Hematopoietic multipotent progenitor cell (in vitro differentiated cells): ENCODE results near the gene RBM12. TPM values are rescaled to one million over a fixed set of nuclear protein-coding genes. Genes with fewer than 3 reads are reported as not detected.

Experiments used
- DNase-seq, 3 donors: peaks; one replicate each; pipeline ENCODE4 v3.0.0-alpha.2; 2011 to 2015; ENCODE audit warnings: low read depth in 2 of 3, low spot score in 2 of 3
- total RNA-seq: library from RNA; depleted of rRNA; stranded (reverse); fragments of >200 nt; gene quantifications from one replicate; pipeline ENCODE4 v1.2.3, GENCODE V29; 2012

The RBM12 gene
- total RNA-seq, 1 donor: 85.9 TPM

DNA sequence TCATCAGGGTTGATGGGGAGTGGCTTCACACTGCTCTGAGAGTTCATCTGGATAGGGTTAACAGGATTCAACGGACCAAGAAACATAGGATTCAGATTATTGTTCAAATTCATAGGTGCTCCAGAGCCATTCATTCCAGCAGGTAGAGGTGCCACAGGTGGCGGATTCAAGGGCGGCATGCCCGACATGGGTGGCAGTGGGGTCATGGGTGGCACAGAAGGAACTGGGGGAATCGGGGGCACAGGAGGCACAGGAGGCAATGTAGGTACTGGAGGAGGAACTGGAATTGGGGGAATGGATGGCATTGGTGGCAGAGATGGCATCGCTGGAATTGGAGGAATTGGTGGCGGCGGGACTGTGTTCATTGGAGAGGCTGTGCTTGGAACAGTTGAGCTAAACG, 10.3 kb downstream of the RBM12 start:
- DNase-seq: no peak

DNA sequence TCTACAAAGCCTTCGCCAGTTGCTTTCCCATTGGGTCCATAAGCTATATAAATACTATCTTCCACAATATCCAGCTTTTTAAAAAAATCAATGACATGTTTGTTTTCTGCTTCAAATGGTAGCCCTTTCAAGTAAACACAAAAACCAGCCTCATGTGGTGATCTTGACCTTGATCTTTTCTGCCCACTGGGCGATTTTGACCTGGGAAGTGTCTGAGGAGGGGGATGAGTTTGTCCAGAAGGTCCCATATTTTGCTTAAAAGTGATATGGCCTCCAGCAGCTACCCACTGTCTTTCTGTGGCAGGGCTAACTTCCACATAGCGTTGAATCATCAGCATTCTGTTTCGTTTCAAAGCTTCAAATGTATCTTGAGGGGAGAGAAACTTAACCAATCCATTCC, 10.8 kb downstream of the RBM12 start:
- no peak for DNase-seq

DNA sequence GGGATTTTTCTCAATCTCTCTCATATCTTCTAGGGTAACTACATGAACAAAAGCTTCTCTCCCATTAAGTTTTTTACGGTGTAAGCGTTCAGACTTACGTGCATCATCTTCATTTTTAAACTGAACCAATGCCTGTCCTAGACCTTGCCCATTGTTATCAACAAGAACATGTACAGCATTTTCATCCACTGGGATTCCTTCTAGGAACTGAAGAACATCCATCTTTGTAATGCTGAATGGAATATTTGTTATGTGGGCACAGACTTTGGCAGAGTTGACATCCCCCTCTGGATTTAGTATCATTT, 11.3 kb downstream of the RBM12 start:
- no peak for DNase-seq

DNA sequence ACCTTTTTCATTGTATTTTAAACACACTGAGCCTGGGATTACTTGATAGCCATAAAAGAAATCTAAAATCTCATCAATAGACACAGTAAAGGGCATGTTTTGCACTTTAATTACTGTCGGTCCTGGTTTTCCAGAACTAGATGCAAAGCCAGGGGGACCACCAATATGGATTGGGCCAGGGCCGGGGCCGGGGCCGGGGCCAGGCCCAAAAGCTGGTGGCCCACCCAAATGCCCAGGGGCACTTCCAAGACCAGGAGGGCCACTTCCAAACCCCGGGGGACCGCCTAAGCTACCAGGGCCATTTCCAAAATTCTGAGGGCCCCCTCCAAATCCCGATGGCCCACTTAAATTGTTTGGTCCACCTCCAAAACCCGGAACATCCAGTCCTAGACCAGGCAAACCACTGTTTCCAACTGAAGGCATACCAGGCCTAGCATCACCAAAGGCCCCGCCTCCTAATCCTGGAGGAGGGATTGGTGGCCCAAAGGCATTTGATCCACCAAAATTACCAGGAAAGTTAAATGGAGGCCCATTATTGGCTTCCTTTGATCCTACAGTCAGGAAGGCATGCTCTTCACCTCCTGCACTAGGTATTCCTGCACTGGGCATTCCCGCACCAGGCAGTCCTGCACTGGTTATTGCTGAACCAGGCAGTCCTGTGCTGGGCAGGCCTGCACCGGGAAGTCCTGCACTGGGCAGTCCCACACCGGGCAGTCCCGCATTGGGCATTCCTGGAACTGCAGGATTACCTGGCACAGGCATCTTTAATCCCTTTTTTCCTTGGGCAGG, 11.9 kb downstream of the RBM12 start:
- no peak for DNase-seq

DNA sequence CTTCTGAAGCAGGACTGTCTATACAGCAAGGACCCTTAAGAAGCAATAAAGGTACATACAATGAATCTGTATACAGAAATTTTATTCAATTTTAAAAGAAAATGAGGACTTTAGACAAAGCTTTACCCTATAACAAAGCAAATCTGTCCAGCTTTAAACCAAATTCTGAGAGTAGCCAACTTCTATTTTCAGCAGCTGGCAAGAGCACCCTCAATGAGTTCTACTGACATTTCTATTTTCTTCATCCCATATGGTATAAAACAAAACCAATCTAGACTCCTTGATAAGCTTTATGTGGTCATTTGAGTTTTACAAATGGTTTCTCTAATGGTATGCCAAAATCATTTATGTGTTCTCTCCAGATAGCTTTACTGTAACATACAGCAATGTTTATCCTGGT, 12.7 kb downstream of the RBM12 start:
- no peak for DNase-seq

DNA sequence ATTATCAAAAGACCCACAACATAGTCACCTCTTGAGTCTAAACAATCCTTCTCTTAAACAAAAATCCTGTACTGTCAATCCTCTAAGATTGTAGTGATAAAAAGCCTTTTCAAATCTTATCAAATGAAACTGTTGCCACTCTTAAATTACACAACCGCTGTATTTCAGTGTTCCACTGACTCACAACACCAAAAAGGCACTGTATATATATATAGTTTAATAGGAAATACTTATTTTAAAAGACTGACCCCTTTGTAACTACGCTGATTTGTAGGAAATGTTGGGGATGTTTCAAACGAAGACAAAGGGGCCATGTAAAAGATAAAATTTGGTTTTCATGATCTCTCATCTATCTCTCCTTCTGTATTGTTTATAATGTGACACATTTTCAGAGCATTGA, 14.1 kb downstream of the RBM12 start:
- DNase-seq: no peak

DNA sequence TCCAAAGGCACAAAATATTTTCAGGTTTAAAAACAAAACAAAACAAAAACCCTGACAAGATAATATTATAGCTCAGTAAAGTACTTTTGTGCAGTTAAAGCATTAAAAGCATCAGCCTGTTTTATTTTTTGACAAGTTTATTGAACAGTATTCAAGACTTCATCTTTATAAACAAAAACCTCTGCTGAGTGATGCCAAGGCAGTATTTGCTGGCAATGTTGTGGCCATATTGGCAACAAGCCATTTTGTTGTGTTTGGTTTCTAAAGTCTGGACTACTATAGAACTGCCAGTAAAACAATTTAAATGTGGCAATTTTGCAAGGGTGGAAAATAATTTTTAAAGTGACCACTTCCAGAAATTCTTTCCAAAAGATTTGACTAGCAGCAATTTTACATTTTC, 15.9 kb downstream of the RBM12 start:
- DNase-seq: no peak

DNA sequence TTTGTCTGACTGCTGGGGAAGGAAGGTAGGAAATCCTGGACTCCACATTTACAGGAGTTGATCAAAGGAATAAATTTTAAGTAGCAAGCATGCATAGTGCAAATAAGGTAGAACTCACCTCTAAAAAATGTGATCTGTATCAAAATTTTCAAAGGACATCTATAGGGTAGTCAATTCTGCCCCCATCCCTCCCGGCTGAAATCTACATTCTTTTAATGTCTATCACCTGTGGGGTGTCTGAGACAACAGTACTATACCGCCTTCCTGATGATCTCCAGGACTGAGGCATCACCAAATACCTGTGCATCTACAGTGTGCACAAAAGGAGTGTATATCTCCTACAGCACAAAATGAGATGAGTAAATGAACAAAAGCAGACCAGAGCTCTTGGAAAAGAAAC, 19.9 kb downstream of the RBM12 start:
- no peak for DNase-seq

DNA sequence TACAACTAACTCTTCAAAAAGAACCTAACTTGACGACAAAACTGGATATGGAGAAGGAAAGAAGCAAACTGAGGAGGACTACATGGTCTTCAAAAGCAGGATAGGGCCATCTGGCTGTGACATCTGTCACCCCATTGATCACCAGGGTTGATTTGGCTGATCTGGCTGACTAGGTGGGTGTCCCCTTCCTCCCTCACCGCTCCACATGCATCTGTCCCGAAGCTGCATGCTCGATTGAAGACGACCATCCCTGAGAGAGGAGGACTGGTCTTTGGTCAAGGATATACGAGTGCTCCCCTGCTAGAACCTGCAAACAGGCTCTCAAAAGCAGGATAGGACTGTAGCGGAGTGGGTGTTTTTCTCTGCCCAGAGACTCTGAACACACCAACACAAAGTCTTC, 21.7 kb downstream of the RBM12 start:
- no peak for DNase-seq

DNA sequence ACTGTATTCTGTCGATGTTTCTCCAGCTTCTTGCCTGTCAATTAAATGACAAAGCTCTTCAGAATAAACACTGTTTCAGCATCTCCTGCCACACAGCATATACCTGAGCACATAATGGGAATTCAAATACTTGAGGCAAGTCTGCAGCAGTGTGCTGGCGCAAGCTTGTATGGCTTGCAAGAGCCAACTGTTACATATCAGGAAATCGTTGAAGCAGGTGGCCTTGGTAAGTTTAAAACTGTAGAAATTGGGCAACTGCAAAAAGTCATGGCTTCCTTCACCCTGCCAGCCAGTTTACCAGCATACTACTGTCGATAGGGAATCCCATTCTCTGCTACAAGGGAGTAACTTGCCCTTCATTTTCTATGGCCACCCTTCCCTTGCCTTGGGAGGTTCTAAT, 23.0 kb downstream of the RBM12 start:
- DNase-seq: no peak

DNA sequence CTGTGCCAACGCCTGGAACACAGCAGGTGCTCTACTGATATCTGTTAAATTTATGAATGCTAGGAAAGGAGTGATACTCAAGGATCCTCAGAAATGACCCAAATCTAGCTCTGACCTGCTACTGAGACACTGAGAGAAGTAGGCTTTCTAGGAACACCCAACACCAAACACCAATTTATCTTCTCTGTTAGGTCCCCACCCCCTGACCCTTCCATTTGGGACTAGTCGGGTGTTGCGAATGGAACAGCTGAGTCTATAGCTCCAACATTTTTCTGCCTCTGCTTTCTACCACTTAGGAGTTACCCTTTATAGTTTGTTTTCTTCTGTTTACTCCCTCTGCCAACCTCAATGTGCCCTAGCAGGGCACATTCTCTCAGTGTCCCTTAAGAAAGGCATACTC, 24.0 kb downstream of the RBM12 start:
- DNase-seq: no peak

DNA sequence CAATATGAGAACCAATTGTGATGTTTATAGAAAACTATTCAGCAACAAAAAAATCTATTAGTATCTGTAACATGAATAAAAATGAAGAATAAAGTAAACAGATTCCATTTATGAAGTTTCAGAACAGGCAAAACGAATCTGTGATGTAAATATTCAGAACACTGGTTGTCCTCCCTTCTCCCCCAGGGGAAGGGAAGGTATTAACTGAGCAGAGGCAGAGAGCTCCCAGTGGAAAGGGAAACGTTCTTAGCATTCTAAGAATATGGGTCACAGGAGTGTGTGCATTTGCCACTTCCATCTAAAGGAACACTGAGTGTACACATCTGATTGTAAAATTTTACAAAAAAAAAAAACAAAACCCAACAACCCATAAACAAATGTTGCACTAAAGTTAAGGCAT, 25.9 kb downstream of the RBM12 start:
- DNase-seq: no peak

DNA sequence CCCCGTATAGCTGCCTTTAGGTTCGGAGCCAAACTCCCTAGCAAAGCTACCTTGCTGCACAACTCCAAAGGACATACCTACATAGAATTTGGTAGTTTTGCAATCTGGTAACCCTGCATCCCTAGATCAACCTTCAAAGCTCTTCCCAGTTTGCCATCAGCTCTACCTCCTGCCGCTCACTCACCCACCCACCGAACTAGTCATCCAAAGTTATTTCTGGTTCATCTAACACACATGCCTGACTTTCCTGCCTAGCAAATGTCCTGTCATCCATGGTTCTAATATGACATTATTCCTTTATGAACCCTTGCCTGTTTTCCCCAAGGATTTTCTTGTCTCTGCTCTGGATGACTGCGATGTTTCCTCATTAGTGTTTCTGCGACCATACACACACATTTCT, 27.4 kb downstream of the RBM12 start:
- DNase-seq: no peak

DNA sequence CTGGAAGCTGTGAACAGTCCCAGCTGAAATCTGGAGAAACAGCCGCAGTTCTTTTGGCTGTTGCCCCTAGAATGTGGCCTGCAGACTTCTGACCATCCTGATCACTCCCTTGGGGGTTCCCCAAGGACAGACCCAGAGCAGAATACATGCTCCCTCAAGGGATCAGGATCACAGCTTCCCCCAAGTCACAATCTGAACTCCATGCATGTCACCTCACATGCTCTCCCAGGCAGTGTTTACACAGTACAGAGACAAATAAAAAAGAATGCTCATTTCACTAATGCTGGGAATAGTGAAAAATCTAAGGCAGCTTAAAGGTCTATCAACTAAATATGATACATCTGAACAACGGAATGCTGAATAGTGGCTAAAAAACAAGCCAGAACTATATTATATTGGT, 28.6 kb downstream of the RBM12 start:
- no peak for DNase-seq

DNA sequence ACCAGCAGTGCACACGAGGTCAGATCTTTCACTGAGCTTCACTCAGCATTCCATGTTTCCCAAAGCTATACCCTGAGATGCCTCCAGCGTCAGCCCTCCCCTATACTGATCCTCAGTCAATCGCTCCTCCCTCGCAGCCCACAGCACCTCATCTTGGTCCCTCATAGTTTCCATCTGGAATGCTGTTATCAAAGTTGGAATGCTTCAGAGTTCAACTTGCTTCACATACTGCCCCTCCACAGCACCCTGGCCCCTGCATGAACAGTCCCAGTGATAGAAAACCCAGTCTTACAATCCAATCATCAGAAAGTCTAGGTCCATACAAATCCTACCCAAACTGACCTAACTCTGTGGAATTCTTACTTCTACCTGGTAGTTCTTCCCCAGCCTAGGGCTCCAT, 29.0 kb downstream of the RBM12 start:
- DNase-seq: no peak

DNA sequence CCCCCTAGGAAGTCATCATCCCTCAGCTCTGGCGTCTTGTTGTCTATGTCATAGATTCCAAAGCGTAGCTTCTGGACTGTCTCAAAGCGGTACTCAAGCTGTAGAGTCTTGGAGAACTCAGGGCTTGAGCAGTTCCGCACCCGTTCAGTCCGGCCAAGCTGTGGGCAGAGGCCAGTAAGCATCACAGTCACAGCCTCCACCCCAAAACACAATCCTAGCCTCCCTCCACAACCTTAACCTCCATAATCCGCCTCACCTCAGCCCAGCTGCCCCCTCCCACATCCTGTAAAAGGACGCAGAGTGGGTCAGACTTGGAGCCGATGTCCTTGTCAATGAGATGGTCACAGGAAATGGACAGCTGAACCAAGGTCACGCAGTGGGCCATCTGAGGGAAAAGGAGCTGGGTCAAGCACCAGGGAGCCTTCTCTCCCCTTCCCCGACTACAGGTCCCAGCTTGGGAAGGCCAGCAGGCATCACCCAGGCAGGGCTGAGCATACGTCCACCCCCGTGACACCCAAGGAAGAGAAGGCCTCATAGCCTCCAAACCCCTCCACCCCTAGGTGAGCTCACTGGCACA, 32.1 kb downstream of the RBM12 start:
- no peak for DNase-seq

DNA sequence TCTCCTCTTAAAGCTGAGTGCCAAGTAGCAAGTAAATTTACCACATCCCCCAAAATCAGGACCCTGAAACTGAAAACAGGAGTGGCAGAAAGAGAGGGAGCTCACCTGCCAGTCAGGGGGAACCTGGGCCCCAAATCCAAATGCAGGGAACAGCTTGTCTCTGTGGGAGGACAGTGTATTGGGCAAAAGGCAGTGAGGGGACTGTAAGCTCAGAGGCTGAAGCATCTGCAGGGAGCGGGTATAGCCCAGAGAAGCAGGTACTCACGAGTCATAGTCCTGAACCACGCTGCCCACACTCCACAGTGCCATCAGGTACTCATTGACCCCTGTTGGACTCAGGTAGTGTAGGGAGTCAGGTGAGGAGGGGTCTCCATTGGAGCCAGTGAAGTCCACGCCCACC, 34.1 kb downstream of the RBM12 start:
- no peak for DNase-seq

DNA sequence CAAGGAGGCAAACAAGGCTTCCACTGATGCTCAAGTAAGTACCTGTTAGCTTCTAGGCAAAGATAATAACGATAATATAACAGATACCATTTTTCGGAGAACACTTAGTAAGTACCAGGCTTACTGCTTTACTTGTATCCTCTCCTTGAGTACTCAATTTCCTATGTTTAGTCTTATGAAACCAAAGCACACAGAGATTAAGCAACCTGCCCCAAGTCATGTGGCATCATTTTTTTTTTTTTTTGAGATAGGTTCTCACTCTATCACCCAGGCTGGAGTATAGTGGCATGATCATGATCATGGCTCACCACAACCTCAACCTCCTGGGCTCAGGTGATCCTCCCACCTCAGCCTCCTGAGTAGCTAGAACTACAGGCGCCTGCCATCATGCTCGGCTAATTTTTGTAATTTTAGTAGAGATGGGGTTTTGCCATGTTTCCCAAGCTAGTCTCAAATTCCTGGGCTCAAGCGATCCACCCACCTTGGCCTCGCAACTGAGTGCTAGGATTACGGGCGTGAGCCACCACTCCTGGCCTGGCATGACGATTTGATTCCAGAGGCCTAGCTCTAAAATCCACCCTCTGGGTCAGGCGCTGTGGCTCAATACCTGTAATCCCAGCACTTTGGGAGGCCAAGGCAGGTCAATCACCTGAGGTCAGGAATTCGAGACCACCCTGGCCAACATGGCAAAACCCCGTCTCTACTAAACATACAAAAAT, 35.1 kb downstream of the RBM12 start:
- DNase-seq: no peak

DNA sequence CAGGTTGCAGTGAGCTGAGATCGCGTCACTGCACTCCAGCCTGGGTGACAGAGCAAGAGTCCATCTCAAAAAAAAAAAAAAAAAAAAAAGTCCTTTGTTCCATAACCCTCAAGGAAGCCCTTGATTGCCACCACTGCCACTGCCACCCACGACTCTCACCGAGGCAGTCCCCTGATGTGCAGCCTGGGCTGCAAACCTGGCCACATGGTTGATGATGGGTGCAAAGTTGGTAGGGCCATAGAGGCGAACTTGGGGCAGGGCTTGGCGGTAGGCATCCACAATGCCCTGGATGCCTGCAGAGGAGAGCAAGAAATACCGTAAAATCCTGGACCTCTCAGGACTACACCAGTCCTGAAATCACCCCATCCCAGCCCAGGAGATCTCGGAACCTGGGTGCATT, 37.6 kb downstream of the RBM12 start:
- DNase-seq: no peak

DNA sequence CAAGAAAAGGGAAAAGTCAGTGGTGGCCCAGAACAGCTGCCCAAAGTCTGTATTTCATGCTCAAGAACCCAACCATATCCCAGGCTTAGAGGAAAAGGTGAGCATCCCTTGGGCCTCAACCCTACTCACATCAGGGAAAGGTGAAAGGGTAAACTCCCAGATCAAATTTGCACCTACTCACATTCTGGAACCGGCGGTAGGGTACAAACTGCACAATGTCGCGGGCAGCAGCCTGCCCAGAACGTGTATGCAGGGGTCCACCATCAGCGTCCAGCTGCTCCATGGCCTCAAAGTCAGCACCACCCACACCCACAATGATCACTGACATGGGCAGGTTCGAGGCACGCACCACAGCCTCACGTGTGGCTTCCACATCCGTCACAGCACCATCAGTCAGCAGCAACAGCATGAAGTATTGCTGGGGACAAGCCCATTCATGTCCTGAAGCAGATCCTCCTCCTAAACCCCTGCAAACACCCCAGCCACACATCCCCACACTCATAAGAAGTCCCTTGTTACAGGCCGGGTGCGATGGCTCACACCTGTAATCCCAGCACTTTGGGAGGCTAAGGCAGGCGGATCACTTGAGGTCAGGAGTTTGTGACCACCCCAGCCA, 38.2 kb downstream of the RBM12 start:
- no peak for DNase-seq

DNA sequence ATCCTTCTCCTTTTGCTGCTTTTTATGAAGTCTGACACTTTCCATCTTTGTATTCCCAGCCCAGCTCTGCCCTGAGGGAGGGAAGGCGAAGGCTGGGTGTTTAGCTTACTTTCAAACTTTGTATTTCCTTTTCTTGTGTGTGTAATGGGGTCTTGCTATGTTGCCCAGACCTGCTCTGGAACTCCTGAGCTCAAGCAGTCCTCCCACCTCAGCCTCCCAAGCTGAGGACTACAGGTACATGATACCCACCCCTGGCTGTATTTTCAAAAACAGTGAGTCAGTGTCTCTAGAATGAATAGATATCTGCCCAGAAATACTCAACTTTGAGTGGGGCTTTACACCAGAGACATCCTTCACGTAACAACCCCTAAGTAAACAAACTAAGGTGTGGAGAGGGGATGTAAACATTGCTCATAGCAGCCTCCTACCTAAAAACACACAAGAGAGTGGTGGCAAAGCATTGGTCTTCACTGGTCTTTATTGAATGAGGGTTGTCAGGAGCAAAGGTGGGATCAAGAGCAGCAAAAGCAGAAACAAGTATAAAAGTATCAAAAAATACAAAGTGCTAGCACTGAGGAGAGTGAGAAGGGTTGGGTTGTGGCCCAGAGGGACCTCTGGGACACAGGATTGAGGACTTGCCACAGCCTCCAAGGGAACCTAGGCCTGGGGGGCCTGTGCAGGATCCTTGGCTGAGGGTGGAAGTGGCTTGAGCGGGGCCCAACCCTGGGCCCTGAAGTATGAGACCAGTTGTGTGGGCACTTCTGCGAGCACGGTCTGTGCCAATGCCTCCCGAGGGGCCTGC, 38.9 kb downstream of the RBM12 start:
- DNase-seq: no peak
